NK-92 treated with Interleukin-12 subunit alpha and Interleukin-12 subunit beta, amount 100 ng/mL, for 24 hours (cell line): Measurements from ENCODE around the gene NUDT21.

Experiments used
- DNase-seq: peaks from one replicate; lab custom pipeline; 2025; lab: John Stamatoyannopoulos, UW

Gene NUDT21

DNA sequence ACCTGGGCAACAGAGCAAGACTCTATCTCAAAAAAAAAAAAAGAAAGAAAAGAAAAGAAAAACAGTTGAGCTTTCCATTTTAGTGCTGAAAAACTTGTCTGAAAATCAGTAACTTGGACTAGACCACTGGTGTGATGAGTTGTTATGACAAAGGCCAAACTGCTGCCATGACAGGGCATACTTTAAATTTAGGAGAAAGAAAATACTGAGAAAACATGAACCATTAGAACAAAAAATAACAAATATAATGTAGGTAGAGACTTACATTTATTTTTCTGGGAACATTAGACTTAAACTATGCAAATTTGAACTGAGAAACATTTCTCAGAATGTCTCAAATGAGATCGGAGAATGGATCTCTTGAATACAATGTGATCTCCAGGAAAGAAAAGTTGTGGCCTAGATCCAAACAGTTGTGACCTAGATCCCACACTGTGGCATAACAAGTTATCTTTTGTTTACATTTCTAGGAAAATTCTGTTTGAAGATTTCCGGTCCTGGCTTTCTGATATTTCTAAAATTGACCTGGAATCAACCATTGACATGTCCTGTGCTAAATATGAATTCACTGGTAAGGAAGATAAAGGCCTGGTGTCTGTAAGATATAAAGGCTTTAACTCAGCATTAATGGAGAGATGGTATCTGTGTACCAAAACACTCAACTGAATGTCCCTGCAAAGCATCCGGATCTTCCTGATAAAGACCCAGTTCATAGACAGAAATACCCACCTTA, 11.1 kb upstream of the NUDT21 start:
- DNase-seq, result no peak

DNA sequence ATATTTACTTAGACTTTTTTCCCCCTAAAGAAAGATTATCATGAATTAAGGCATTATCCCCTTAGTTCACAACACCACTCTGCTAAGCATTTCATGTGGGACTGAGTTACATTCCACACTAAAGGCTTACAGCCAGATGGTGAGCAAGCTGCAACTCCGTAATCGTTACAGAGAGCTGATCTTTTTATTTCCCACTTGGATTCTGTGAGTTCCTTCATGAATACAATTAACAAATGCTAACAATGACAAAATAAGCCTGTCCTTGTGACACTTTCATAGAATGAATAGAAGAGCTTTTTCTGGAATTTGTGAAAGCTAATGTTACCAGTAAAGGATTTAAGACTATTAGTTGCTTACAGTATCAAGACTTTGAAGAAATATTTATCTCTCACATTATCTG, 9.0 kb upstream of the NUDT21 start:
- no peak for DNase-seq

- no peak for DNase-seq
Measured at GRCh38 chr16:56457927-56458470, 6.9 kb upstream of the NUDT21 start.

GRCh38 chr16:56451753-56452689, 889 bp upstream of the NUDT21 start:
- DNase-seq, result peak; percentile 26

- DNase-seq, result no peak
Measured at GRCh38 chr16:56450275-56450985, 702 bp downstream of the NUDT21 start.

GRCh38 chr16:56448005-56448404, 3.1 kb downstream of the NUDT21 start:
- DNase-seq, result no peak

GRCh38 chr16:56447286-56447685, 3.8 kb downstream of the NUDT21 start:
- no peak for DNase-seq

DNA sequence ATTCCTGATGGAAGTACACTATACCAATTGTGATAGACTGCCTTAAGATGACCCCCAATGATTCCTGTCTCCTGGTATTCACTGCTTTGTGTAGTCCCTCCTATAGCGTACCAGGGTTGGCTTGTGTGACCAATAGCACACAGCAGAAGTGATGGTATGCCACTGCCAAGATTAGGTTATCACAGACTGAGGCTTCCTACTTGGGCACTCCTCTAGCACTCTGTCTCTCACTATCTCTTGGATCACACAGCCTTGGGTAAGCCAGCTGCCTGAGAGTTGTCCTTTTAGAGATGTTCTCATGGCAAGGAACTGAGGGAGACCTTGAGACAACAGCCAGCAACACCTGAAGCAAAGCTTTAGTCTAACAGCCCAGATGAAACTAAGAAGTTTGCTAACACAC, 13.1 kb downstream of the NUDT21 start:
- no peak for DNase-seq

DNA sequence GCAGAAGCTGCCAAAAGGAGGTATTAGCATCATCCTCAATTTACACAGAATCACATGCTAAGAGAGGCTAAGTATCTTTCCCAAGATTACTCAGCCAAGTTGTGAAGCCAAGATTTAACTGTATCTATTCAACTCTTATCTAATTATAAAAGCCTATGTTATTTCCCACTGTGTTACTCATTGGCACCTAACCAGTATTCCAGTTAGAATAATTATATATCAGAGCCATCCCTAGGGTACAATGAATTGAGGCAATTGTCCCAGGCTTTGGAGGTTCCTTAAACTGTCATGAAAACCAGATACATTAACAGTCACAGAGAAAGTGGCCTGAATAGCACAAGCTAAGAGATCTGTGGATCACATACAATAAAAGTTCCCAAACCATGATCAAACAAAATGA, 14.9 kb downstream of the NUDT21 start:
- DNase-seq, result no peak

GRCh38 chr16:56428091-56428490, 23.0 kb downstream of the NUDT21 start:
- no peak for DNase-seq

DNA sequence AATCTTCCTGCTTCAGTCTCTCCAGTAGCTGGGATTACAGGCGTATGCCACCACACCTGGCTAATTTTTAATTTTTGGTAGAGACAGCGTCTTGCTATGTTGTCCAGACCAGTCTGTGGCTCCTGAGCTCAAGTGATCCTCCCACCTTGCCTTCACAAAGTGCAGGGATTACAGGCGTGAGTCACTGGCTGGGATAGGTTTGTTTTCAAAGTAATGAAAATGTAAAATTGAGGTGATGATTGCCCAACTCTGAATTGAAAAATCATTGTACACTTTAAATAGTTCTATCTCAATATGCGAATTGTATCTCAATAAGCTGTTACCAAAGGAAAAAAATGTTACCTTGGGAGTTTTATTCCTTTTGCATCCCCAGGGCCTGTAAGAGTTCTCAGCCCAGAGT, 24.5 kb downstream of the NUDT21 start:
- DNase-seq, result no peak

DNA sequence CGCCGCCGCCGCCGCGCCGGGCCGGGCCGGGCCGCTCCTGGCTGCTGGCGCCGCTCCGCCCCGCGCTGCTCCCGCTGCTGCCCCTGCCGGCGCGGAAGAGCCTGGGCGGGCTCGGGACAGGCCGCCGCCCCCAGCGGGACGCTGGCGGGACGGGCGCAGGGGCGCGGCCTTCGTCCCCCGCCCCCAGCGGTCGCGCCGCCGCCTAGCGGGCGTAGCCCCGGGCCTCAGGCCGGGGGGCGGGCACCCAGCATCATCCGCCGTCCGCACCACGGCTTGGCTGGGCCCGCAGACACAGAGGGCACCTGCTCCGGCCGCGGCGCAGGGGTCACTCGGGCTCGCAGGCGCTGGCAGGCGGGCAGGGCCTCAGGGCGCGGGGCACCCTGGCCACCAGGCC, 25.7 kb downstream of the NUDT21 start, which contains the start of gene AMFR:
Gene AMFR, minus strand, starts transcription at position 107 of the 394 bp plus-strand sequence. CDS start 218 bp downstream, outside the sequence.
- peak; percentile 36 for DNase-seq

DNA sequence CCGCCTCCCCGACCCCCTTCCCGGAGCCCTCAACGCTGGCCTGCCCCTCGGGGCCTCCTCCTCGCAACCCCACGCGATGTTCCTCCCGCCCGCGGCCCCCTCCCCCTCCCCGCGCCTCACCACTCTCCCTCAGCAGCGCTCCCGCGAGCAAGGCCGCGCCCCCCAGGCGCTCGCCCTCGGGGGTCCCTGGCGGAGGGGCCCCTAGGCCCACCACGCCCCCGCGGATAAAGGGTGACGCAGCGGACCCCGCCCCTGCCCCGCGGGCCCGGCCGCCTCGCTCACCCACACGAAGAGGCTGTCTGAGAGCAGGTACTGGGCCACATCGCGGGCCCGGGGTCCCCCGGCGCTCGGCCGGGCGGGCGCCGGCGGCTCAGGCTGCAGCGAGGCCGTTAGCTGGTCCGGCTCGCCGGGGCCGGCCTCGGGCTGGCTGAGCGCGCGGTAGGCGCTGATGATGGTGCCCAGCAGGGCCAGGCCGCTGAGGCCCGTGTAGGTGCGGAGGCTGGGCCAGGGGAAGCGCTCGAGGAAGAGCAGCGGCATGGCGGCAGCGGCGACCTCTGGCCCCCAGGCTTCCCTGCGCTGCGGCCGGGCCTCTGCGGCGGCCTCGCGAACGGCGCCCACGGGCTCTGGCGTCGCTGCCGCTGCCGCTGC, 26.2 kb downstream of the NUDT21 start:
- DNase-seq, result no peak

- DNase-seq, result no peak
Measured at GRCh38 chr16:56424404-56424764, 26.7 kb downstream of the NUDT21 start.

GRCh38 chr16:56423584-56424403, 27.3 kb downstream of the NUDT21 start:
- DNase-seq, result no peak

DNA sequence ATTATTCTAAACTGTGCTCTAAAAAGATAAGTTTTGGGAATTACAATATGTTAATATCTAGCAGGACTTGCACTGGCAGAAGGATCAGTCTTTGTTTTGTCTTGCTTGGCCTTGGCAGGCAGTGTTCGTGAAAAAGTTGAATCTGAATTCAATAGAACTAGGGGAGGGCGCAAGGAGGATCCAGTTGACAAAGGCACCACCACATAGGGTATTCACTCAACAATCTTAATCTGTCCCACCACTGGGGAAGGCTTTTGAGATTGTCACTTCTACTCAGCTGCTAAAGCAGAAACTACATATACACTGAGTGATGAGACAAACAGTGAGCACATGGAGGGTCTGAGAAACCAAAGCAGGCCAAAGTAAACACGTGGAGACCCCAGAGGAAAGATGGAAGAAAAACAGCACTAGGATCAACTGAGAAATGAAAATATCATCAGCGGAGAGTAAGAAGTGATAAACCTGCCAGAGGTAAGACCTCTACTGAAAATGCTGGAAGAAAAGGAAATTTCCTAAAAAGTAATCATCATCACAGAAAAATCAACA, 28.2 kb downstream of the NUDT21 start:
- DNase-seq, result no peak

- no peak for DNase-seq
Measured at GRCh38 chr16:56421976-56422669, 29.0 kb downstream of the NUDT21 start.

GRCh38 chr16:56421313-56421712, 29.8 kb downstream of the NUDT21 start:
- no peak for DNase-seq

DNA sequence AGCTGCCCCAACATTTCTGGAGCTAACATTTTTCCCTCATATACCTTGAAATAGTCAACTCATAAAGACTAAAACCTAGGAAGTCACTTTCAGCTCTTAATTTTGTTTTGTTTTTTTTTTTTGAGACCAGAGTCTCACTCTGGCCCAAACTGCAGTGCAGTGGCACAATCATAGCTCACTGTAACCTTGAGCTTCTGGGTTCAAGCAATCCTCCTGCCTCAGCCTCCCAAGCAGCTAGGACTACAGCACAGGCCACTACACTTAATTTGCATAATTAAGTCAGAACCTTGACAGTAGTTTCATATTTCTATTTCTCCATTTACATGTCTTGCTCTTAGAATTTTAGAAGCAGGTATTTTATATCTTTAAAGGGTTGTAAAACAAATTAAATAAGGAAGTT, 30.5 kb downstream of the NUDT21 start:
- no peak for DNase-seq
